Measurements from ENCODE around the gene PTGR1.
A peak's percentile ranks its signal among the peaks of the same experiment; 100 is the strongest.
"Not testable (repeated sequence)": the region's sequence is repeated elsewhere in the genome, so short reads cannot be mapped to it uniquely, and the experiment has no call there.

The PTGR1 gene

GRCh38 chr9:111613436-111614040 lies 14.1 kb upstream of the PTGR1 start:
- DNase-seq (ENCODE audit: low read depth), result no peak

GRCh38 chr9:111610845-111611244 lies 11.4 kb upstream of the PTGR1 start:
- DNase-seq (ENCODE audit: low read depth), result no peak

GRCh38 chr9:111610149-111610548 lies 10.7 kb upstream of the PTGR1 start:
- DNase-seq (ENCODE audit: low read depth), result no peak

GRCh38 chr9:111605041-111605559 lies 5.7 kb upstream of the PTGR1 start:
- DNase-seq (ENCODE audit: low read depth), result no peak

GRCh38 chr9:111604054-111604615 lies 4.7 kb upstream of the PTGR1 start:
- DNase-seq (ENCODE audit: low read depth), result no peak

- no peak for DNase-seq (ENCODE audit: low read depth)
These were observed 3.6 kb upstream of the PTGR1 start for GRCh38 chr9:111603041-111603440.

- no peak for DNase-seq (ENCODE audit: low read depth)
These were observed 2.0 kb upstream of the PTGR1 start for GRCh38 chr9:111601237-111602018.

GRCh38 chr9:111599955-111600343 lies 502 bp upstream of the PTGR1 start:
- DNase-seq (ENCODE audit: low read depth), result no peak

GRCh38 chr9:111598733-111599091 lies 735 bp downstream of the PTGR1 start:
- no peak for DNase-seq (ENCODE audit: low read depth)

GRCh38 chr9:111597852-111598732 lies 1.4 kb downstream of the PTGR1 start:
- DNase-seq (ENCODE audit: low read depth), result no peak

GRCh38 chr9:111588846-111589245 lies 10.6 kb downstream of the PTGR1 start:
- no peak for DNase-seq (ENCODE audit: low read depth)

- DNase-seq (ENCODE audit: low read depth), result no peak
These were observed 13.1 kb downstream of the PTGR1 start for GRCh38 chr9:111586378-111586777.

GRCh38 chr9:111582888-111583287 lies 16.6 kb downstream of the PTGR1 start:
- no peak for DNase-seq (ENCODE audit: low read depth)

- peak; percentile 65 for DNase-seq (ENCODE audit: low read depth)
These were observed 26.4 kb downstream of the PTGR1 start for GRCh38 chr9:111572950-111573604.

- DNase-seq (ENCODE audit: low read depth), result not testable (repeated sequence)
These were observed 31.3 kb downstream of the PTGR1 start for GRCh38 chr9:111568127-111568526.

- DNase-seq (ENCODE audit: low read depth), result no peak
These were observed 33.2 kb downstream of the PTGR1 start for GRCh38 chr9:111566234-111566633.

- DNase-seq (ENCODE audit: low read depth), result no peak
These were observed 38.2 kb downstream of the PTGR1 start for GRCh38 chr9:111561165-111561719.

GRCh38 chr9:111559000-111559610 lies 40.3 kb downstream of the PTGR1 start:
- DNase-seq (ENCODE audit: low read depth), result peak; percentile 4

- not testable (repeated sequence) for DNase-seq (ENCODE audit: low read depth)
These were observed 44.0 kb downstream of the PTGR1 start for GRCh38 chr9:111555425-111555824.

- no peak for DNase-seq (ENCODE audit: low read depth)
These were observed 50.8 kb downstream of the PTGR1 start for GRCh38 chr9:111548623-111549022.
